H9 (cell line): Measurements from ENCODE around the gene PDGFRB. TPM values are rescaled to one million over a fixed set of nuclear protein-coding genes. Genes with fewer than 3 reads are reported as not detected.

ENCODE experiments used
- DNase-seq: peaks from one replicate; pipeline ENCODE4 v3.0.0-alpha.2; 2017
- H2AFZ ChIP-seq: one replicate; pipeline ENCODE4 v1.6.1; 2013; ENCODE audit warnings: mild to moderate bottlenecking, low read length, control low read depth, moderate library complexity
- H2AK5ac ChIP-seq: 2 replicates; pipeline ENCODE4 v1.6.1; 2013; ENCODE audit warnings: low read length, control low read depth, mixed read lengths; ENCODE audit not compliant: insufficient read length
- H2BK120ac ChIP-seq: one replicate; pipeline ENCODE4 v1.6.1; 2013; ENCODE audit warnings: low read depth, mild to moderate bottlenecking, low read length, control low read depth, inconsistent platforms; ENCODE audit not compliant: poor library complexity, severe bottlenecking
- H2BK12ac ChIP-seq: 2 replicates; pipeline ENCODE4 v1.6.1; 2013; ENCODE audit warnings: low read length, control low read depth, mixed read lengths, low read depth; ENCODE audit not compliant: insufficient read length
- H2BK15ac ChIP-seq: 2 replicates; pipeline ENCODE4 v1.6.1; 2013; ENCODE audit warnings: low read depth, low read length, control low read depth
- H2BK20ac ChIP-seq: one replicate; pipeline ENCODE4 v1.6.1; 2013; ENCODE audit warnings: low read depth, mild to moderate bottlenecking, low read length, control low read depth, inconsistent platforms; ENCODE audit not compliant: poor library complexity, severe bottlenecking
- H2BK5ac ChIP-seq: 2 replicates; pipeline ENCODE4 v1.6.1; 2013; ENCODE audit warnings: low read length, control low read depth, mixed read lengths; ENCODE audit not compliant: insufficient read length
- H3K14ac ChIP-seq: 2 replicates; pipeline ENCODE4 v1.6.1; 2013; ENCODE audit warnings: low read length, control low read depth; ENCODE audit not compliant: insufficient read depth
- H3K18ac ChIP-seq: 2 replicates; pipeline ENCODE4 v1.6.1; 2013; ENCODE audit warnings: low read depth, mild to moderate bottlenecking, mixed read lengths, low read length, control low read depth; ENCODE audit not compliant: insufficient read length
- H3K23ac ChIP-seq: 2 replicates; pipeline ENCODE4 v1.6.1; 2013; ENCODE audit warnings: low read length, control low read depth, mixed read lengths, low read depth; ENCODE audit not compliant: insufficient read length
- H3K23me2 ChIP-seq: 2 replicates; pipeline ENCODE4 v1.6.1; 2013; ENCODE audit warnings: low read depth, mild to moderate bottlenecking, mixed read lengths, low read length, control low read depth; ENCODE audit not compliant: insufficient read length, poor library complexity, severe bottlenecking
- H3K27ac ChIP-seq: 2 replicates; pipeline ENCODE4 v1.5.1; 2013; ENCODE audit warnings: low read length, control low read depth, mixed read lengths, low read depth; ENCODE audit not compliant: insufficient read length
- H3K27me3 ChIP-seq: 2 replicates; pipeline ENCODE4 v1.6.1; 2013; ENCODE audit warnings: low read length, control low read depth, inconsistent platforms; ENCODE audit not compliant: insufficient read depth
- H3K4ac ChIP-seq: 2 replicates; pipeline ENCODE4 v1.6.1; 2013; ENCODE audit warnings: low read depth, mild to moderate bottlenecking, control low read depth, inconsistent platforms, low read length, moderate library complexity
- H3K4me1 ChIP-seq: 2 replicates; pipeline ENCODE4 v1.6.1; 2013; ENCODE audit warnings: low read length, control low read depth, inconsistent platforms; ENCODE audit not compliant: insufficient read depth
- H3K4me2 ChIP-seq: 2 replicates; pipeline ENCODE4 v1.6.1; 2013; ENCODE audit warnings: low read length, control low read depth, mixed read lengths; ENCODE audit not compliant: insufficient read length, insufficient read depth
- H3K56ac ChIP-seq: 2 replicates; pipeline ENCODE4 v1.6.1; 2013; ENCODE audit warnings: low read depth, mild to moderate bottlenecking, mixed read lengths, low read length, control low read depth; ENCODE audit not compliant: insufficient read length
- H3K79me1 ChIP-seq: 2 replicates; pipeline ENCODE4 v1.6.1; 2013; ENCODE audit warnings: low read depth, mild to moderate bottlenecking, moderate library complexity, low read length, control low read depth, inconsistent platforms; ENCODE audit not compliant: insufficient read depth, poor library complexity, severe bottlenecking
- H3K79me2 ChIP-seq: 2 replicates; pipeline ENCODE4 v1.6.1; 2013; ENCODE audit warnings: low read length, control low read depth, inconsistent platforms; ENCODE audit not compliant: insufficient read depth
- H3K9ac ChIP-seq: 2 replicates; pipeline ENCODE4 v1.6.1; 2013; ENCODE audit warnings: low read length, control low read depth, mixed read lengths; ENCODE audit not compliant: insufficient read length; ENCODE audit errors: extremely low read depth
- H3K9me3 ChIP-seq: one replicate; pipeline ENCODE4 v1.6.1; 2013; ENCODE audit warnings: low read depth, low read length, inconsistent platforms; ENCODE audit not compliant: control insufficient read depth
- H3T11ph ChIP-seq: one replicate; pipeline ENCODE4 v1.6.1; 2013; ENCODE audit warnings: mild to moderate bottlenecking, low read length, control low read depth, inconsistent platforms
- H4K20me1 ChIP-seq: one replicate; pipeline ENCODE4 v1.6.1; 2013; ENCODE audit not compliant: control insufficient read depth, insufficient read length, insufficient read depth
- H4K5ac ChIP-seq: 2 replicates; pipeline ENCODE4 v1.6.1; 2013; ENCODE audit warnings: low read depth, mild to moderate bottlenecking, mixed read lengths, low read length, control low read depth; ENCODE audit not compliant: insufficient read length
- H4K8ac ChIP-seq: replicated peaks from 2 replicates; pipeline ENCODE4 v1.6.1; 2013; ENCODE audit warnings: low read length, control low read depth, mixed read lengths, low read depth; ENCODE audit not compliant: insufficient read length
- H4K91ac ChIP-seq: 2 replicates; pipeline ENCODE4 v1.6.1; 2013; ENCODE audit warnings: low read depth, mild to moderate bottlenecking, moderate library complexity, mixed read lengths, low read length, control low read depth; ENCODE audit not compliant: insufficient read length
- H3K27ac Mint-ChIP-seq, 3 experiments: 2 replicates in 2 of 3; 3 replicates in 1 of 3; pipeline ENCODE4 v1.8.0; 2020 to 2021; ENCODE audit warnings: mixed read lengths in 3 of 3, mild to moderate bottlenecking in 1 of 3, moderate library complexity in 1 of 3
- H3K27me3 Mint-ChIP-seq: 2 replicates; pipeline ENCODE4 v1.8.0; 2021; ENCODE audit warnings: low read depth, mild to moderate bottlenecking, moderate library complexity, mixed read lengths
- H3K36me3 Mint-ChIP-seq, 3 experiments: 2 replicates in 2 of 3; 3 replicates in 1 of 3; pipeline ENCODE4 v1.8.0; 2020 to 2021; ENCODE audit warnings: low read depth in 3 of 3, mixed read lengths in 3 of 3; ENCODE audit not compliant: insufficient read depth in 1 of 3
- H3K4me1 Mint-ChIP-seq, 2 experiments: 2 replicates each; pipeline ENCODE4 v1.8.0; 2020; ENCODE audit warnings: mixed read lengths in 2 of 2
- H3K4me3 Mint-ChIP-seq, 2 experiments: 2 replicates in 1 of 2; 3 replicates in 1 of 2; pipeline ENCODE4 v1.8.0; 2020 to 2021; ENCODE audit warnings: mild to moderate bottlenecking in 2 of 2, mixed read lengths in 2 of 2, moderate library complexity in 1 of 2
- H3K9me3 Mint-ChIP-seq, 2 experiments: 2 replicates in 1 of 2; 3 replicates in 1 of 2; pipeline ENCODE4 v1.8.0; 2020; ENCODE audit warnings: mild to moderate bottlenecking in 2 of 2, mixed read lengths in 2 of 2, moderate library complexity in 1 of 2
- CTCF ChIP-seq: fragments of 200-600 bp; sonication (generic); conservative IDR thresholded peaks from 3 replicates; pipeline ENCODE4 v1.8.0; 2021; ENCODE audit warnings: antibody characterized with exemption, mild to moderate bottlenecking
- WGBS: extraction: QIAGEN DNeasy Blood & Tissue Kit; methylation state at CpG from one replicate; pipeline ENCODE4 v1.1.7; 2013; ENCODE audit warnings: missing lambda C conversion rate, low lambda C conversion rate, mixed read lengths; ENCODE audit not compliant: insufficient read length; ENCODE audit errors: extremely low coverage; 5-methylcytosine and 5-hydroxymethylcytosine counted together
- total RNA-seq: library from RNA; stranded (reverse); gene quantifications from 2 replicates; pipeline ENCODE4 v1.2.1, GENCODE V29; 2021

The PDGFRB gene
- total RNA-seq, 1 experiment from 2014 or later: 2.2 TPM

- Histone ChIP-seq H3K9me3 (no peaks in the 10 kb centered on the region), H3K27me3 (peaks cover 39% of the 10 kb centered on the region), H3K9ac (no peak within 1 kb of the TSS), H2AFZ (no peak within 1 kb of the TSS), H2AK5ac (no peak within 1 kb of the TSS), H3K14ac (peak within 1 kb of the TSS; percentile 26; the same call in 1 of the 2 replicates), H3K23ac (no peak within 1 kb of the TSS), H3K79me1 (no peaks in the 10 kb centered on the region), H2BK15ac (no peak within 1 kb of the TSS), H4K5ac (no peak within 1 kb of the TSS), H3K23me2 (peaks cover 9% of the 10 kb centered on the region), H2BK12ac (no peak within 1 kb of the TSS), H2BK120ac (no peak within 1 kb of the TSS), H4K91ac (no peak within 1 kb of the TSS), H3K4me1 (peaks cover 5% of the 10 kb centered on the region; the same call in 1 of the 2 replicates), H3K4ac (no peak within 1 kb of the TSS), H3K18ac (no peak within 1 kb of the TSS), H2BK20ac (no peak within 1 kb of the TSS), H3K56ac (no peak within 1 kb of the TSS), H4K20me1 (no peaks in the 10 kb centered on the region), H3T11ph (no peak within 1 kb of the TSS), H2BK5ac (no peak within 1 kb of the TSS), H3K4me2 (peak within 1 kb of the TSS; percentile 54), H3K79me2 (no peaks in the 10 kb centered on the region), H3K27ac (no peak within 1 kb of the TSS), H4K8ac (no peak within 1 kb of the TSS)
- Mint-ChIP-seq H3K27me3 (peaks cover 99% of the 10 kb centered on the region), H3K4me1 (peaks cover 24 to 34% of the 10 kb centered on the region in 2 experiments), H3K4me3 (peak within 1 kb of the TSS; percentile 35 to 61; a peak in 4 of 5 replicates), H3K36me3 (no peaks in the 10 kb centered on the region), H3K27ac (peak within 1 kb of the TSS in 1 of 3 experiments; percentile 31; a peak in 1 of 7 replicates), H3K9me3 (no peaks in the 10 kb centered on the region)
- TF ChIP-seq CTCF: no peak
- WGBS: no CpG with 5 or more reads among the region's 58 CpGs
- no peak for DNase-seq
Measured at GRCh38 chr5:150189728-150190502, 34.3 kb upstream of the PDGFRB start, which contains the start of gene SLC6A7. Gene SLC6A7, plus strand, starts transcription at chr5:150190062. Its CDS starts 266 bp downstream, at chr5:150190328.
